Fibroblast of peridontal ligament (primary cell): Measurements from ENCODE around the gene ADCY3.

ENCODE experiments used
- DNase-seq: peaks from one replicate; pipeline ENCODE4 v3.0.0-alpha.2; 2010; ENCODE audit errors: extremely low read depth

Gene ADCY3

GRCh38 chr2:24874035-24874434 is 46.0 kb downstream of the ADCY3 start:
- DNase-seq, result no peak

DNA sequence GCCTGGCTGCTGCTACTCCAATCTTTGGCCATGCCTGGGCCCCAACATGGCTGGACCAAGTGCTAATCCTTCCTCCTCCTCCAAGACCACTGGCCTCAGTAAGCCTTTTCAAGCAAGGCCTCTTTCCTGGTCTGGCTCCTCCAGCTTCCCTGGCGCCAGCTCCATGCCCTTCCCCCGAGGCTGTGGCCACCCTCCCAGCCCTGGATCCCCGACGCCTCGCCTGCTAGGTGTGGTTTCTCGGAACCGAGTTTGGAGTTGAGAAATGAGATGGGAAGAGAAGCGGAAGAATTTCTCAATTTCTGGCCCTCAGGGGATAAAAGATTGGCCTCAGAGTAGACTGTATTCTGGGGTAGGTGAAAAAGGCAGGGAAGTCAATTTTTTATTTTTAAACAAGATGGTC is 46.4 kb downstream of the ADCY3 start:
- no peak for DNase-seq

DNA sequence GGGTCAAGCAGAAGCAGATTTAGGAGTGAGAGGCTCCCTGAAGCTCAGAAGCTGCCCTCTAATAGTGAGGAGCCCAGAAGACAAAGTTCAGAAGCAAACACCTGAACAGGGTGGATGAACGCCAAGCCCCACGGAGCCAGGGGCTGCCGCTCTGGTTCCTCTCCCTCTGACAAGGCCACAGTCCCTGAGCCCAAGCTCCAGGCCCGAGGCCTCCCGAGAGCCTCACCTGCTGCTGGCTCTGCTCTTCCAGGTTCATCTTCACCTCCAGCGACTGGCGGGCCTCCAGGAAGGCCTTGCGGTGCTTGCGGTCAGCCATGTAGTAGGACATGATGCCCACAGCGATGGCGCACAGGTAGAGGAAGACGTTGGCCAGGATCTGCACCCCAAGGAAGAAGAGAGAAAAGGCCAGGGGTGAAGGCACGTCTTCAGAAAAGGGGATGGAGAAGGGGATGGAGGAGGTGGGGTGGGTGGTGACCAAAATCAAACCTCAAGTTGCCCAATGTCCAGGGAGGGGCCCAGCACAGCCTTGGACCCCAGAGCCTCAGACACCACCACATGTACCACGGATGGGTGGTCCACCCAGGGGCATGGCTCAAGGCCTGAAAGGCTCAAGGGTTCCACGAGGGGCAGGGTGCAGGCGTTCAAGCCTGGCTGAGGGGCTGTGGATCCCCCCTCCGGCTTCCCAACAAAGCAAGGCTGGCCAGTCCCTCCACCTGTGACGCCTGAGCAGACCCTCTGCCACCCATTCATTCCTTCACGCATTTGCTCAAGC is 47.5 kb downstream of the ADCY3 start:
- no peak for DNase-seq

DNA sequence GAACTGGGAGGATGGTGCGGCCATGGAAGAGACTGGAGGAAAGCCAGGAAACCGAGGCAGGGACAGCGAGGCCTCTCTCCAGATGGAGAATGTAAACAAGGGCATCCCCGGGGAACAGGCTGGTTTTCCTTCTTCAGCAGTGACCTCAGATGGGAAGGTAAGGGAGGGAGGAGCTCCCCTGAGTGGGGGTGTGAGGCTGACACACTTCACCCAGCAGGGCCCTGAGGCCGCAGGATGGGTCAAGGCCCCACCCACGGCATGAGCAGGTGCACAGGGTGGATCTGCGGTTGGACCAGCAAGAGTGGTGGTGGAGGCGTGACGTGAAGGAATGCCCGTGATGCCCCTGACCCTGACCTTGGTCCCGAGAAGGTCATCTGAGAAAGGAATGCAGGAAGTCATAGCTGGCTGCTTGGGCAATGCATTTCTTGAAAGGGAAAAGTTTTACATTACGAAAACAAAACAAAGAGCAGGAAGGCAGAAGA is 48.1 kb downstream of the ADCY3 start:
- DNase-seq, result peak; percentile 64

DNA sequence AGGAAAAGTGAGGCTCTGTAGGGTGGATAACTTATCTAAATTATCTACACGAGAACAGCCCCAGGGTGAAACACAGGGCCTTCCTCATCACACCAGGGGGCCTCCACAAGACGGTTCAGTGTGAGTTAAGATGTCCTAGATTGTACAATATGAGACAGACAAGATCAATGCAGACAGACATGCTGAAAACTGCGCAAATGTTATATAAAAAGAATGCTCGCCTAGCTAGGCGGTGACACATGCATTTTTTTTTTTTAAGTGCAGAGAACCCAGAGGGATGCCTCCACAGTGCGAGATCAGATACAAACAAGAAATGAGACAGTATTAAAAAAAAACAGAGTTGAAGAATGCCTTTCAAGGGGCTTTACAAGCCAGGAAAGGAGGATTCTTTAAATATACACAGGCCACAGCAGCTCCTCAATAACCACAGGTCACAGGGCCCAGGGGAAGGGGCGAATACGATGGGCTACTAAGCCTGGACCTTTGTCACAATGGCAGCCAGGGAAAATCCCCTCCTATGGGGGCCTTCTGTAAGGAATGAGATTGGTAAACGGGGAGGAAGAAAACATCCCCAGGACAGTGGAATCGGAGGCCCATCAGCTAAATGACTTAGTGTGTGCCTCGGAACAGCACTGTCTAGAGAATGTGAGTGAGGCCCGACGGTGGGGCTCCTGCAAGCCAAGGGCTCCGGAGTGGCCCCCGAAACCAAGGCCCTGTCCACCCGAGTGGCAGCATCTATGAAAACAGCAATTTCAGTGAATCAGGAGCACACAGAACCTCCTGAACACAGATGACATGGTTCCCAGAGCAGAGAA is 48.9 kb downstream of the ADCY3 start:
- no peak for DNase-seq

DNA sequence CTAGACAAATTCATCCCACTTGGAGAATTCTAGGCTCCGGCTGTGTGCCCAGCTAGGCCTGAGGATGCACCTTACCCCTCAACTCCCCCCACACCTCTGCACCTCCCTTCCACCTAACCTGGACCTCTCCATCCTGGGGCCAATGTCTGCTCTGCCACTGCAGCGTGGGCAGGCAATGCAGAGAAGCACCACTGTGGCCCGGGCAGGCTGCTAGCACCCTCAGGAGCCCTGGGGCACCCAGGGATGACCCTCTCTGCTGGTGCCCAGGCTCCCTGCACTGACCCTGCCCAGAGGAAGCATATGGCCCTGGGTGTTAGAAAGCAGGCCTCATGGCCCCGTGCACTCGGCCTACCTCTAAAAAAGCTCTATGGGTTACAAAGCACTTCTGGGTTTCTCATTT is 49.6 kb downstream of the ADCY3 start:
- DNase-seq, result no peak

GRCh38 chr2:24866946-24867345 is 53.1 kb downstream of the ADCY3 start:
- DNase-seq, result no peak

DNA sequence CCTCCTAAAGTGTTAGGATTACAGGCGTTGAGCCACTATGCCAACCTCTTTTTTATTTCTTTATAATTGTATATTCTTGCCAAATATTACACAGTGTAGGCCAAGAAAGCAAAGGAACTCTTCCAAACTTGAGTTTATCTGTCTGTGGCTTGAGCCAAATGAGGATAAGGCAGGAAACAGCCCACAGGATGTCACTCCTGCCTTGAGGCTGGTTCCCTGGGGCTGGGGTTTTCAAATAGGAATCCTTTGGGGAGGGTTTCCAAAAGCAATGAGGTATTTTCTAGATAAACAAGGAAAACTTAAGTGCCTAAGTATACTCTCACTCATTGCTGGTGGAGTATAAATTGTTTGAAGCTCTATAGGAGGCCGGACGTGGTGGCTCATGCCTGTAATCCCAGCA is 56.4 kb downstream of the ADCY3 start:
- peak; percentile 58 for DNase-seq

GRCh38 chr2:24861500-24861899 is 58.5 kb downstream of the ADCY3 start:
- DNase-seq, result no peak

GRCh38 chr2:24860631-24861030 is 59.4 kb downstream of the ADCY3 start:
- no peak for DNase-seq

GRCh38 chr2:24859968-24860600 is 60.0 kb downstream of the ADCY3 start:
- DNase-seq, result no peak

GRCh38 chr2:24858996-24859395 is 61.0 kb downstream of the ADCY3 start:
- no peak for DNase-seq

- DNase-seq, result peak; percentile 32
Measured at GRCh38 chr2:24857746-24858145, 62.3 kb downstream of the ADCY3 start.

DNA sequence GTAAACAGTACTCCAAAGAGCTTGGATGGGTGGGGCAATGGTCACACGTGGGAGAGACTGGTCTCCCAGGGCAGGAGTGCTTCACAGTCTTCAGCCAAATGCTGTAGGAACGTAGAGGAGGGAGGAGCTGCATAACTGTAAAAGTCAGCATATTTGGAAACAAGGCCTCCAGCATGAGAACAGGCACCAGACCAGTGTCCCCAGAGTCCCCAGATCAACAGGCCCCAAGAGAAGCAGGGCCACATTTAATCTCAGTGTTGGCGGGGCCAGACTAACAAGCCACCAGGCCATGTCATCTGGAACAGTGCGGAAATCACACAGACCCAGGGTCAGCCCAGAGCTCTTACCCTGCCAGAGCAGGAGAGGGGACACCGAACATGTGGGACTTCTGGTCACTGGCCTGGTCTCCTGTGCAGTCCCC is 63.2 kb downstream of the ADCY3 start:
- DNase-seq, result peak; percentile 25

- DNase-seq, result peak; percentile 71
Measured at GRCh38 chr2:24855726-24856125, 64.3 kb downstream of the ADCY3 start.

DNA sequence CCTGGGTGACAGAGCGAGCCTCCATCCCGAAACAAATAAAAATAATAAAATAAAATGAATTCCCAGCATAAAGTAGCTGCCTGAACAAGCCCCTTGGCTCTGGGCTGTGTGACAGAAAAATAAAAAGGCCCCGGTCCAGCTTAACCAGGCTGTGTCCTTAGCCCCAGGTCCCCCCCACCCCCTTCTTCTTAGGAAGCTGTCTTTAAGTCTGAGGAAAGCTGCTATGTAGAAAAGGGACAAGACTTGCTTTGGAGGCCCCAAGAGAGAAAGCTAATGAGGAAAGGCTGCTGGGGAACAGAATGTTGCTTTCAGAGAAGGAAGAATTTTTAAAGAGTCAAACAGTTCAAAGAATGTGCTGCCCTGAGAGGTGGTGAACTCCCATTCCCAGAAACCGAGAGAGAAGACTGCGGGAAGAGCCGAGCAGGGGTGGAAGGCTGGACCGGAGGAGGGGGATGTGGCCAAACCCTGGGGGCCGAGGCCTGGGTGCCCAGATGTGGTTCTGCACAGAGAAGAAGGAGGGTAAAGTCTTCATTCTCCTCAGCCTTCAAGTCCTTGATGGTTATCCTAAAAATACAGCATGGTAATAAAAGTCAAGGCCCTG is 64.9 kb downstream of the ADCY3 start:
- peak; percentile 37 for DNase-seq

- DNase-seq, result no peak
Measured at GRCh38 chr2:24853996-24854395, 66.0 kb downstream of the ADCY3 start.

DNA sequence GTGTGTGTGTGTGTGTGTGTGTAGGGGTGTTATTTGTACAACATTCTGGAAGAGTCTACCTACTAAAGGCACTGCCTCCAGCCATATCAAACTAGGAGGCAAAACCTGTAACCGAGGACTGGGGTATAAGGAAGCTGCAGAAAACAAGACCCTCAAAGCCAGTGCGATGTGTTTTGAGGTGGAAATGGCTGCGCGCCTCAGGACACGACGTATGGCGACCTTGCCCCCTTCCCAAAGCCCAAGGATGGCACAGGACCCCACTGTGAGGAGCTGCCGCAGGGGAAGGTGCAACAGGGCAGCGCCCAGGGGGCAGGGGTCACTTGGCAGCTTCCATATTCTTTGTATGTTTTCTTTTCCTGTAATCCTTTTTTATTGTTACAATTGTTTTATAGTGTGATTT is 67.0 kb downstream of the ADCY3 start:
- DNase-seq, result no peak

DNA sequence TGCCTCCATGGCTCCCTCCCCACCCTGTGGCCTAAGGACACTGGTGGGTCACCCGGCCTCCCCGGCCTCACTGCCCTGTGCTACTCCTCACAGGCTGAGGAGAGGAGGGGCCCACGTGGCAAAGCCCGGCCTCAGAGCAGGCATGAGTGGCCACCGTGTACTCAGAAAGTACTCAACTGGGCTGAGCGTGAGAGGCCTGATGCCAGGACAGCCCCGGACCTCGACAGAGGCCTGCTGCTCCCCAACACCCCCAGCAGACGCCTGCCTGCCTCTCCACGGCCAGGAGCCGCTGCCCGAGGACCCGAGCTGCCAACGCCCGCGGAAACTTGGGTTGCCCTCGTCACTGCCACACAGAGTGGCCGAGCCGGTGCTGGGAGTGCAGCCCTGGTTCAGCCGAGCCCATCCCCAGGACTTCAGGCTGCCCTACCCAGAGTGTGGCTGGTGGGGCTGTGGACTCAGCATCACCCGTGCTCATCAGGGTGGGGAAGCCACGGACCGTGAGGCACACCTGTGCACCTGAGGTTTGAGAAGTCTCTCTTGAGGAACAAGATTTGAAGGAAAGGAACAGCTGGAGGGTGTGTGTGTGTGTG is 67.5 kb downstream of the ADCY3 start:
- no peak for DNase-seq

DNA sequence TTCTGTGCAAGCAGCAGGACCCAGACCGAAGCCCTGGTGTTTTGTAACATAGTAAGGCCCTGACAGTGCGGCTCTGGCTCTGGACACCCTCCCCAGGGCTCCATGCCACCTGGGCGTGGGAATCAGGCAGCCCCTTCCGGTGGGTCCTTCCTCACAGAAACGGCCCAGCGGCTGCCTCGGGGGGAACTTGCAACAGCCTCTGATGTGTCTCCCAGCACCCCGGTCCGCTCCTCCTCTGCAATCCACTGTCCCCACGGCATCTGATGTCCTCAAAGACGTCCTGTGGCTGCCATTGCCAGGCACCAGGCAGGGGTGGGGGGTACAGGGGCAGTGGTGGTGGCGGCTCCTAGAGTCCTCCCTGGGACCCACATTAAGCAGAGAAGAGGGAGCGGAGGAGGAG is 68.0 kb downstream of the ADCY3 start:
- DNase-seq, result no peak

DNA sequence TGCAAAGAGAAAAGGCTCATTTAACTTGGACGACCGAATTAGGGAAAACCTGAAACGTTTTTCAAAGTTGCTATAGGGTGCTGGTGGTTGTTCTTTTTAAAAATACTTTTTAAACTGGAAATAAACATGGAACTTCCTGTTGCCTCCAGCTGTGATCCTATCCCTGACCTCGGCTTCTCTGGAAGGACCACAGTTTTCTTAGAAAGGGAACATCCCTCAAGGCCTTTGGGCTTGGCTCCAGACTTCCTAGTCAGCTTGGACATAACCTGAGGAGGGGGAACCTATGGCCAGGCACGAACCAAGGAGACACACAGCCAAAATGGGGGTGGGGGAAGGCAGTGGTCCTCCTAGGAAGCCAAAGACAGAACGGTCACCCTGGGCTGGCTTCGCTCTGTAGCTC is 69.1 kb downstream of the ADCY3 start:
- no peak for DNase-seq

DNA sequence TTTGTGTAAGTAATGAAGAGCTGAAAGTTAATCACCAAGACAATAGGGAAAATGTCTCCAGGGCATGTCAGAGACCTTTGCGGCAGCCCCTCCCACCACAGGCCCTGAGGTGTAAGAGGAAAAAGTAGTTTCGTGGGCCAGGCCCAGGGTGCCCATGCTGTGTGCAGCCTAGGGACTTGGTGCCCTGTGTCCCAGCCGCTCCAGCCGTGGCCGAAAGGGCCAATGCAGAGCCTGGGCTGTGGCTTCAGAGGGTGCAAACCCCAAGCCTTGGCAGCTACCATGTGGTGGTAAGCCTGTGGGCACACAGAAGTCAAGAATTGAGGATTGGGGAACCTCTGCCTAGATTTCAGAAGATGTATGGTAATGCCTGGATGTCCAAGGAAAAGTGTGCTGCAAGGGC is 74.3 kb downstream of the ADCY3 start:
- no peak for DNase-seq
